HG02610 (cell line): ENCODE results near the gene MAFF.
"Not testable (repeated sequence)": the region's sequence is repeated elsewhere in the genome, so short reads cannot be mapped to it uniquely, and the experiment has no call there.

Source experiments
- ATAC-seq: cut with Tn5 transposase; IDR thresholded peaks from one replicate; pipeline ENCODE4 v1.9.1; 2021; ENCODE audit warnings: mild to moderate bottlenecking, moderate library complexity; ENCODE audit not compliant: unreplicated experiment

MAFF gene

GRCh38 chr22:38177044-38177443, 24.8 kb upstream of the MAFF start:
- ATAC-seq, result no peak

GRCh38 chr22:38177571-38177925, 24.2 kb upstream of the MAFF start:
- ATAC-seq, result not testable (repeated sequence)

DNA sequence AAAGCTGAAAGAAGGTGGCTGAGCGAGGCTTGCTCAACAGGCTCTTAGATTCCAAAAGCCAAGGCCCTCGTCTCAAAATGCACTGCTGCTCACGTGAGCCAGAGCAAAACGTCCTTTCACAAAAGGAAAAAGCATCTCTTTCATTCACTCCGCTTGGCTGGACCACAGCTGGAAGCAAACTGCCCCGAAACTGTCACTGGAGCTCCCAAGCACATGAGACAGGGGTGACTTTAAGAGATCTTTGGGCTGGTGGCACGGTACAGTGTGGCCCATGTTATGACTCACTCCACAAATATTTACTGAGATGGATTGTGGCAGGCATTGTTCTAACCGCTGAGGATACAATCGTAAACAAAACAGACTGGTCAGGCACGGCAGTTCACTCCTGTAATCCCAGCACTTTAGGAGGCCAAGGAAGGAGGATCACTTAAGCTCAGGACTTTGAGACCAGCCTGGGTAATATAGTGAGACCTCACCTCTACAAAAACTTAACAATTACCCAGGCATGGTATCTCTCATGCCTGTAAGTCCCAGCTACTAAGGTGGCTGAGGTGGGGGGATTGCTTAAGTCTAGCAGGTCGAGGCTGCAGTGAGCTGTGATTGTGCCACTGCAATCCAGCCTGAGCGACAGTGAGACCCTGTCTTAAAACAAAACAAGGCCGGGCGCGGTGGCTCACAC, 23.7 kb upstream of the MAFF start:
- ATAC-seq, result no peak

- ATAC-seq, result not testable (repeated sequence)
These were observed 23.2 kb upstream of the MAFF start for GRCh38 chr22:38178605-38178937.

DNA sequence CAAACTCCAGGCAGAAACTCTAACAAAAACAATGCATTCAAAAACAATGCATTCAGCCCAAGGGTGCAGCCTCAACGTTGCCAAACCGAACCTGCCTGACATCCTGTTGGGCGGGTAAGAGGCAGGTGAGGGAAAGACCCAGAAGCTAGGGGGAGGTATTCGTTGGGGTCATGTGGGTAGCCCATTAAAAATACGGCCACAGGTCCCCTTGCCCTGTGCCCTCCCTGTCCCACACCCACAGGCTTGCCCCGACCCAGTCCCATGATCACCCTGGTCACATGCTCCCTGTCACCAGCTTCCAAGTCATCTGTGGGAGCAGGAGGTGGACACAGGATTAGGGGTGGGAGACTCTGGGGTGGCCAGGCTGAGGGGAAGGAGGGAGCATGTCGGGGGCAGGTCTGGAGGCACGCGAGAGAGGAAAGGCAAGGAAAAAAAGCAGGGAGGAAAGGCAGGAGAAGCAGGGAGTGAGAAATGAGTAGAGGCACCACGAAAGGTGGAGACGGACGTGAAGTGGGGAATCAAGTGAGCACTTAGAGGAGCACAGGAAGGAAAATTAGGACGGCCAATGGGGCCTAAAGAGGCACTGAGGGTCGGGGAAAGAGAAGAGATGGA, 20.8 kb upstream of the MAFF start:
- ATAC-seq, result no peak

GRCh38 chr22:38181453-38182200, 20.2 kb upstream of the MAFF start, which contains the start of gene PLA2G6:
Gene PLA2G6, minus strand, starts transcription at chr22:38181830. Its CDS starts 12,404 bp downstream, at chr22:38169426.
- ATAC-seq, result peak; percentile 83

DNA sequence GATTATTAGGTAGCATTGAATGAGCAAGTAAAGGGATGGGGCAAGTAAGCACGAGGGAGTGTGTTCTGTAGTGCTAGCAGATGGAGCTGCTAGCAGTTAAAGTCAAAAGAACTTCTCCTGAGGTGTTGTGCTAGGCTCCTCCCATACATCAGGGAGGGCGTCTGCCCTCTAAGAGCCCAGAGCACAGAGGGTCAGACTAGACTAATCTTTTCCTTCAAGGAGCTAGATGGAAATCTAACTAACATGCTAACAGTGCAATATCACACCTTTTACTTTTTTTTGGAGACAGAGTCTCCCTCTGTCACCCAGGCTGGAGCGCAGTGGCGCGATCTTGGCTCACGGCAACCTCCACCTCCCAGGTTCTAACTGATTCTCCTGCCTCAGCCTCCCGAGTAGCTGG, 17.0 kb upstream of the MAFF start:
- ATAC-seq, result no peak

DNA sequence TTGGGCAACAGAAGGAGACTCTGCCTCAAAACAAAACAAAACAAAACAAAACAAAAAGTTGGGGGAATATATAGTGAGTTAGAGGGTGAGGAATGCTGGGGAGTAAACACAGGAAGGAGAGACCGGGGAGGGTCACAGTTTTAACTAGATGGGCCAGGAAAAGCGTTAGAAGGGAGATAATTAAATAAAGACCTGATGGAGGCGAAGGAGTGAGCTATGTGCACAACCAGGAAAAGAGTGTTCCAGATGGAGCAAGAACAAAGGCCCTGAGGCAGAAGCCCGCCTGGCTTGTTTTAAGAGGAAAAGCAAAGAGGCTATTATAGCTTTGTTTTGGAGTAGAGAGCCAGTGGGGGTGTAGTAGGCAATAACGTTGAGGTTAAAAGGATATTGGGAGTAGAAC, 15.4 kb upstream of the MAFF start:
- no peak for ATAC-seq

DNA sequence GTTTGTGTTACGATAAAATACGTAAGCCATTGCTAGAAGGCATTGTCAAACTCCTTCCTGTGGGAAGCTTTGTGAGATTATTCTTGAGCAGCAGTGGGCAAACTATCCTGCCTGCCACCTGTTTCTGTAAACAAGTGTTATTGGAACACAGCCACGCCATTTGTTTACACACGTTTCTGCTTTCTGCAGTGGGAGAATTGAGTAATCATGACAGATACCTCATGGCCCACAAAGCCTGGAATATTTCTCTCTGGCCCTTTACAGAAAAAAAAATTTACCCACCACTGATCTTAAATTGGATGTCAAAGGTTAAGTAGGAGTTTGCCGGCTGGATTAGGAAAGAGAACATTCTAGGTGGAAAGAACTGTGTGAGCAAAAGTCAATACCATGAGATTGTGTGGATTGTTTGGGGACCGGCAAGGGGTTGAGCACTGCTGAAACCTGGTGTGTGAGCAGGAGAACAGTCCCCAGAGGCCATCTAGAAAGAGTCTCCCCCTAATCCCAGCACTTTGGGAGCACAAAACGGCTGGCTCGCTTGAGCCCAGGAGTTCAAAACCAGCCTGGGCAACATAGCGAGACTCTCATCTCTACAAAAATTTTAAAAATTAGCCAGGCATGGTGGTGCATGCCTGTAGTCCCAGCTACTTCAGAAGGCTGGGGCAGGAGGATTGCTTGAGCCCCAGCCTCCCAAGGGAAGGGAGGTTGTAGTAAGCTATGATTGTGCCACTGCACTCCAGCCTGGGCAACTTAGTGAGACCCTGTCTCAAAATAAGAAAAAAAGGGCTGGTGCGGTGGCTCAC, 14.2 kb upstream of the MAFF start:
- no peak for ATAC-seq

DNA sequence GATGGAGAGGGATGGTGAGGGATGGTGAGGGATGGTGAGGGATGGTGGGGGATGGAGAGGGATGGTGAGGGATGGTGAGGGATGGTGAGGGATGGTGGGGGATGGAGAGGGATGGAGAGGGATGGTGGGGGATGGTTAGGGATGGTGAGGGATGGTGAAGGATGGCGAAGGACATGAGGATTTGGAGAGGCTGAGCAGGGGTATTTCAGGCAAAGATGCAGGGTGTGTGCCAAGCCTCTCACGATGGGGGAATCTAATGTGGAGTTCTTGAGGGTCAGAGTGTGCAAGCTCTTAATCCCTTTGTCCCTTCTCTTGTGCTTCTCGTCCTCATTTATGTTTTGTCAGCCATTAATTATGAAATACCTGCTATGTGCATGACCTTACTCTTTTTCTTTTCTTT, 12.7 kb upstream of the MAFF start:
- ATAC-seq, result no peak

DNA sequence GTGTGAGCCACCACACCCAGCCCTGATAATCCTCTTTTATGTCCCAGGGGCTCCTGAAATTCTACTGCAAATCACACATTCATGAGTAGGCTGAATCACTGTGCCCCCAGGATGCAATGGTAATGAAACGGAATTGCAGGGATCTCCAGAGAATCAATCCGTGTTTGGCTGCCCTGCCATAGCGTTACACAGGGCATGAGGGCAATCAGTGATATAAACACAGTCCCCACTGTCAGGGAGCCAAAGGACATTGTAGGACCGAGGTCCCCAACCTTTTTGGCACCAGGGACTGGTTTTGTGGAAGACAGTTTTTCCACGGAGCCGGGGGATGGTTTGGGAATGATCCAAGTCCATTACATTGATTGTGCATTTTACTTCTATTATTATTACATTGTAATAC, 11.2 kb upstream of the MAFF start:
- no peak for ATAC-seq

DNA sequence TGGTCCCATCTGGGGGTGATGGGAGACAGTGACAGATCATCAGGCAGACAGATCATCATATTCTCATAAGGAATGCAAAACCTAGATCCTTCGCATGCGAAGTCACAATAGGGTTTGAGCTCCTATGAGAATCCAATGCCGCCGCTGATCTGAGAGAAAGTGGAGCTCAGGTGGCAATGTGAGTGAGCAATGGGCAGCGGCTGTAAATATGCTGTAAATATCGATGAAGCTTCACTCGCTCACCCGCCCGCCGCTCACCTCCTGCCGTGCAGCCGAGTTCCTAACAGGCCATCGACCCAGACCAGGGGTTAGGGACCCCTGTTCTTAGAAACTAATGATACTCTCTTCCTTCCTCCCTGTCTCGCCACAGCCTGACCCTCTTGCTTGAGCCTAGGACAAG, 10.7 kb upstream of the MAFF start:
- ATAC-seq, result no peak

DNA sequence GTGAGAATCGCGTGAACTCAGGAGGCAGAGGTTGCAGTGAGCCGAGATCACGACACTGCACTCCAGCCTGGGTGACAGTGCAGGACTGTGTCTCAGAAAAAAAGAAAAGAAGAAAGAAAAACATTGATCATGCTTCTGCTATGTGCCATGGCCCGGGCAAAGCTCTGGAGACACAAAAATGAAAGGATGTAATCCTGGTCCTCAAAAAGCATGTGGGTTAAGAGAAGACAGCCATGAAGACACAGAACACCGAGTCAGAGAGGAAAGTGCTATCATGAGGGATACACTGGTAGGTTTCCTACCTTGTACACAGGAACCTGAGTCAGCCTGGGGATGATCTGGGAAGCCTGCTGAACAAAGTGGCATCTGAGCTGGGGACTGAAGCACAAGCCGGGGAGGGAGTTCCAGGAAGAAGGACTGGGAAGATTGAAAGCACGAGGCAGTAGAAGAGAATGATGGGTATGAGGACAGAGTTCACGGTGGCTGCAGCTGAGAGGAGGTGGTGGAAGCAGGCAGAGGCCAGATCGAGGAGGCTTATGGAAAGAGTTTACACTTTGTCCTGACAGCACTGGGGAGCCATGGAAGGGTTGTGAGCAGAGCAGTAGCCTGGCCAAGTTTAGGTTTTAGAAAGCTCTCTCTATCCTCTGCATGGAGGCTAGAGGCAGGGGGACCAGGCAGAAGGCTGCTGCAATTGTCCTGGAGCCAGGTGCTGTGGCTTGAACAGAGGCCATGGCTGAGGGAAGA, 9.9 kb upstream of the MAFF start:
- ATAC-seq, result no peak

DNA sequence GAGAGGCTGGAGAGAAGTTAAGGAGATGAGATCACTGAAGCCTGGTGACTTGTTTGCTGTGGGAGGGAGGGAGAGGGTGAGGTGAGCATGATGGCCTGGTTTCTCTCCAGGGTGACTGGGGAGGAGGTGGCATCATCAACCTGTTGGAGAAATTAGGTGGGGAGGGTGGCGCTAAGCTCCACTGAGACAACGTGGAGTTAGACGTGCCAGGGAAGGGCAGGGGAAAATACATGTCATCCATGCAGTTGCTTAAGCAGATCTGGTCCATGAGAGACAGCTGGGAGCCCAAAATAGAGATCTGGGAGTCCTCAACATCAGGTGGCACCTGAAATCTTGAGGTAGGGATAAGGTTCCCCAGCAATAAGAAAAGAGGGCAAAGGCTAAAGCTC, 9.3 kb upstream of the MAFF start:
- no peak for ATAC-seq

DNA sequence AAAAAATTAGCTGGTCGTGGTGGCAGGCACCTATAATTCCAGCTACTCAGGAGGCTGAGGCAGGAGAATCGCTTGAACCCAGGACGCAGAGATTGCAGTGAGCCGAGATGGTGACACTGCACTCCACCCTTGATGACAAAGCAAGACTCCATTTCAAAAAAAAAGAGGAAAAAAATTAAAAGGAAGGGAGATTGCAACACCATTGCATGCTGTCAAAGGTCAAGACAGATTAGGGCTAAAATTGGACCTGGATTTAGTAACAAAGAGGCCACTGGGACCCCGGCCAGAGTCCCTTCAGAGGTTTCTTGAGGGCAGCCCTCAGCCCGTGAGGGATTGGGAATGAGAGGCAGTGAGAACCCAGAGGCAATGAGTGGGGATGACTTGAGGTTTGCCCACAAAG, 8.2 kb upstream of the MAFF start:
- ATAC-seq, result no peak

- no peak for ATAC-seq
These were observed 4.9 kb upstream of the MAFF start for GRCh38 chr22:38196791-38197419.

DNA sequence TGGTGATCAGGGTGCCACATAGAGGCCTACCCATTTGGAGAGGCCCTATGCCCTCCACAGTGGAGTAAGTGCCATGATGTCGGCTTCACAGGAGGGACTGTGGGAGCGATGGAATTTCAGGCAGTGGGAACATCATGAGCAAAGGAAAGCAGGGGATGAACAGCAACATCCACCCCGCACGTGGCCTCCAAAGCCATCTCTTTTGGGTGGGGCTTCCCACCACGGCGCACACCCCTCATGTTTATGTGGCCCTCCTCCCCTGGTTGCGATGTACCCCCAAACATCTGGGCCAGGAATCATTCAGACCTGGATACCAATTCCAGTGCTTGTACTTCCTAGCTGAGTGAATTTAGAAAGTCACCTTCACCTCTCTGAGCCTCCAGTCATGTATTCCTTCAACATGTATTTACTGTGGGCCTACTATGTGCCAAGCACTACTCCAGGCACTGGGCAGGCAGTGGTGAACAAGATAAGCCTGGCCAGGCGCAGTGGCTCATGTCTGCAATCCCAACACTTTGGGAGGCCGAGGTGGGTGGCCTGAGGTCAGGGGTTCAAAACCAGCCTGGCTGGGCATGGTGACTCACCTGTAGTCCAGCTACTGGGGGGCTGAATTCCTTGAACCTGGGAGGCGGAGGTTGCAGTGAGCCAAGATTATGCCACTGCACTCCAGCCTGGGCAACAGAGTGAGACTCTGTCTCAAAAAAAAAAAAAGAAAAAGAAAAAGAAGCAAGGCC, 1.8 kb upstream of the MAFF start:
- ATAC-seq, result no peak

GRCh38 chr22:38201371-38201710, 453 bp upstream of the MAFF start:
- no peak for ATAC-seq

GRCh38 chr22:38202437-38203089, 769 bp downstream of the MAFF start:
- ATAC-seq, result no peak
